ENCODE results near the gene PGF. TPM values are rescaled to one million over a fixed set of nuclear protein-coding genes. Genes with fewer than 3 reads are reported as not detected.

Gene PGF
- total RNA-seq, 3 donors from 2014 or later: 0.18 to 0.38 (median 0.18) TPM

DNA sequence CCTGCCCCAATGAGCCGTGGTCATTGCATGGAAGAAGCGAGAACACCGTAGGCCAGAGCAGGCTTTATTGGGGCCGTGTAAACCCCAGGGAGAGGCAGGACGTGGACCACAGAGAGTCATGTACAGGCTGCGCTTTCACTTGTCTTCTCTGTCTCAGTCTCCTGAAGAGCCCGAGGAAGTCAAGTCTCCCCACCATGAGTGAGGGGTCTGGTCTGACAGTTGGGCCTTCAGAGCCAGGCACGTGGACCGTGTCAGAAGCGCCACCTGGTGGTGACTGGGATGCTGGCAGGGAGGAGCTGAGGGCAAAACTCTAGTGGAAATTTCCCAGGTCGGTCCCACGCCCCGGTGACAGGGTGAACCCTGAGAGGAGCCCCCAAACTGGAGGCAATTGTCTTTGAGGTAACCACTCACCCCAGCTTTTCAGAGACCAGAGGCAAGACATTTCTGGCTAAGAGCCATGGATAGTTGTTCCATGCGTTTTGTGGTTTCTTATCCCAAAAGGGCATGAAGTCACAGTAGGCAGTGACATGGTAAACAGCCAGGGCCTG lies 49.7 kb downstream of the PGF start:
- DNase-seq (peak; percentile 83), ATAC-seq (peak; percentile 77 to 79)
- no peaks in the 10 kb centered on the region for H3K9me3 Mint-ChIP-seq
- H3K27me3 Mint-ChIP-seq (ENCODE audit: low read depth): no peaks in the 10 kb centered on the region
- H3K36me3 Mint-ChIP-seq (ENCODE audit: insufficient read depth): peaks cover 19% of the 10 kb centered on the region
- H3K4me3 Mint-ChIP-seq: no peak overlapping the region
- peaks cover 2% of the 10 kb centered on the region for H3K4me1 Mint-ChIP-seq (ENCODE audit: low read depth)

DNA sequence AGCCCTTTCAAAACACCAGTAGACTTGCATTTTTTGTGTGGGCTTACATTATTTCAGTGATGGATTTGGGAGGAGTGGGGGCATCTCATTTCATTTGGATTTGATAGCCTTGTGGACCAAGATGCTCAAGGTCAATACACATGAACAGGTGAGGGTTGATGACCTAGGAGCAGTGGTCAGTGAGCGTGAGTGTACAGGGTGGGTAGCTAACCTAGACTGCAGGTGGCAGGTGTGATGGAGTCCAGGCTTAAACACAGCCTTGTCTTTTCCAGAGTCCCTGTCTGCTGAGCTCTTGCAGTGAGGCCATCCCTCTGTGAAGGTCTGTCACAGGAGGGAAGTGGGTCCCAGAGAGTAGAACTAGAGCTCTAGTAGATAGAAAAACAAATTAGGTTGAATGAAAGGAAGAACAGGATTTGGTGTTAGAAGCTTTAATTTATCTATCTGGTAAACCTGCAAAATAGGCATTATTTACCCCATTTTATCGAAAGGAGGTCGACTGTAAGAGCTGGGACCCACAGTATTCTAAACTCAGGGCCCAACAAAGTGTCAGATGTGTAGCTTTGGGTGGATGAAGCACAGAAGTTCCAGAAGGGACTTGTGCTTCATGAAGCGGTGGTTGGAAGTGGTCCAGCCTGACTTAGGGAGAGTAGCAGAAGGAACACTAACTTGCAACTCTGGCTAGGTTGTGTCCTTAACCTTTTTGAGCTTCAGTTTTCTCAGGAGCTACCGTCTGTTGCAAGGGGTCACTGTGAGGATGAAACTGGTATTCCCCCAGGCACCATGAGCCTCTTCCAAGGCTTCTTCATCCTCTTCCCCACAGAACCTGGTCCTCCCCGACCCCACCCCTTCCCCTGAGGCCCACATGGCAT lies 50.5 kb downstream of the PGF start:
- ATAC-seq: no peak
- DNase-seq: no peak
- Mint-ChIP-seq H3K27me3 (ENCODE audit: low read depth) (no peaks in the 10 kb centered on the region), H3K4me1 (ENCODE audit: low read depth) (peaks cover 2% of the 10 kb centered on the region), H3K4me3 (no peak overlapping the region), H3K9me3 (no peaks in the 10 kb centered on the region), H3K36me3 (ENCODE audit: insufficient read depth) (peaks cover 24% of the 10 kb centered on the region)

DNA sequence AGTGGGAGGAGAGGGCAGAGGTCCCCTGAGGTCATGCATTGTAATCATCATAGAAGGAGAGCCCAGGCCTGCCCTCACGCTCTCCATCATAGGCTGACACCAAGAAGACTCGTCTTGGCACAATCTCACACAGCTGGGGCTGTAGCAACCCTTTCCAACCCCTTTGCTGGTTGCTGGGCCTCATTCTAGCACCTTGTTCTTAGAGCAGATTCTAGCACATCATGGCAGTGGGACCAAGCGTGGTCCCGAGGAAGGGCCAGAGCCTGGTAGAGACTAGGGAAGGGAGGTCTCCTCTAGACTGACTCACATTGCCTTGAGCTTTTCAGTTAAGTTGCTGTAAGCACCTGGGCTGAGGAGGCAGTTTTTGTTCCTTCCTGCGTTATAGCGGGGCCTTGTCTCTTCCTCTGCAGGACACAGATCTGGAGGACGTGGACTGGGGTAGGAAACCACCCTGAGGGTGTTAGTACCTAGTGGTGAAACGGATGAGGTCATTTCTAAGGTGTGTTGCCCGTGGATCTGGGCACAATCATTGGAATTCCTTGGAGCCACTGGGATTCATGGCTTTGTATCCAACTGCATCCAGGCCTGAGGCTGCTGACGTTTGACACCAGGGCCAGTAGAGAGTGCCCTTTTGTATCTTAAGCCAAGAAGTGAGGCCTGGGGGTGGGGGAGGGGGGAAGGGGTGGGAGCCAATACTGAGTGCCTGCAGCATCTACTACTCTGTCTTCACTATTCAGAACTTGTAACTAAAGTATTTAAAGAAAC lies 52.3 kb downstream of the PGF start:
- H3K27me3 Mint-ChIP-seq (ENCODE audit: low read depth): no peaks in the 10 kb centered on the region
- peaks cover 2% of the 10 kb centered on the region for H3K4me1 Mint-ChIP-seq (ENCODE audit: low read depth)
- DNase-seq: no peak
- no peak for ATAC-seq
- H3K36me3 Mint-ChIP-seq (ENCODE audit: insufficient read depth): peaks cover 41% of the 10 kb centered on the region
- H3K4me3 Mint-ChIP-seq: no peak overlapping the region
- H3K9me3 Mint-ChIP-seq: no peaks in the 10 kb centered on the region

DNA sequence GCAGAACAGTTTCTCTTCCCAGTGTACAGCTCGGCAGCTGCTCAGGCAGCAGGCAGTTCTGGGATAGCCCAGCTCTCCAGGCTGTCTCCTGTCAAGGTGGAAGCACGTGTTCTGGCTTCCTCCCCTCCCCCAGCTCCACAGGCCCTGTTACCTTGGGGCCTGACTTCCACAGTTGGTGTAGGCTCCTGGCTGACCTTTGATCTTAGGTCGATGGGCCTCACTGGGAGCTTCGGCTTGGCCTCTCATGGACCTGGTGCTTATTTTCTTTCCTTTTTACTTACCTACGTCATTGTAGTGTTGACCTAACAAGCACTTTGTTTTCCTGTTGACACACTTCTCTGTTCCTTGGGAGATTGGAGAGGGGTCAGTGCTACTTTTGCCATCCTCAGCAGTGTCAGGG lies 56.7 kb downstream of the PGF start:
- H3K36me3 Mint-ChIP-seq (ENCODE audit: insufficient read depth): peaks cover 54% of the 10 kb centered on the region
- H3K27me3 Mint-ChIP-seq (ENCODE audit: low read depth): no peaks in the 10 kb centered on the region
- no peak for ATAC-seq
- H3K9me3 Mint-ChIP-seq: no peaks in the 10 kb centered on the region
- DNase-seq: no peak
- peaks cover 2% of the 10 kb centered on the region for H3K4me1 Mint-ChIP-seq (ENCODE audit: low read depth)
- no peak overlapping the region for H3K4me3 Mint-ChIP-seq

DNA sequence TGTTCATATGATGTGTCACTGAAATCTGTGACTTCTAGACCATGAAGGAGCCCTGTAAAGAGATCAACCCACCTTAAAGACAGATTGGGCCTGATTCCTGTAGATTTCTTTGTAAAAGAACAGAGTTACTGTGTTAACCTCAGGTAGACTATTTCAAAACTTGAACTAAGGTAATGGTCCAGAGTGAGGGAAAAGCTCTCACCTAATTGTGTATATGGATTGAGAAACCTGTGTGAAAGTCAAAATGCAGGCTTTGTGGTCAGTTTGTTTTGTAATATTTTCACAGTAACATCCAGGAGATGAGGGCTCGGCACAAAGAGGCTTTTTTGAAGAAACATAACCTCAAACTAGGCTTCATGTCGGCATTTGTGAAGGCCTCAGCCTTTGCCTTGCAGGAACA lies 57.3 kb downstream of the PGF start:
- ATAC-seq (no peak), DNase-seq (no peak)
- H3K36me3 Mint-ChIP-seq (ENCODE audit: insufficient read depth): peaks cover 57% of the 10 kb centered on the region
- no peak overlapping the region for H3K4me3 Mint-ChIP-seq
- H3K9me3 Mint-ChIP-seq: no peaks in the 10 kb centered on the region
- H3K4me1 Mint-ChIP-seq (ENCODE audit: low read depth): peaks cover 2% of the 10 kb centered on the region
- no peaks in the 10 kb centered on the region for H3K27me3 Mint-ChIP-seq (ENCODE audit: low read depth)

DNA sequence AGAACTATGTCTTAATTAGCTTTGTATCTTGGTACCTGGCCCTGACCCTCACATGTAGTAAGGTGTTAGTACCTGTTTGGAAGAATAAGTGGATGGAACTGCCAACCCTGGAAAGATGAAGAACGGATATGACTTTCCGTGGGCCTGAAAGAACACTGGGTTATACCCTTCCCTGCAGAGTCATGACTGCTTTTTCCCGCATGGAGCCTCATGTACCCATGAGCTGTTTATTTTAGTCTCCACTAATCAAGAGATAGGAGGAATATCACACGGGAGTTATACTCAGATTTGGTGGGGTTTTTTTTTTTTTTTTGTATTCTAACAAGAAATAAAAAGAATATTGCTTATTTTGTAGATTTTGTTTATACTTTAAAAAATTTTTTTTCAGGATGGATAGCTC lies 57.8 kb downstream of the PGF start:
- Mint-ChIP-seq H3K27me3 (ENCODE audit: low read depth) (no peaks in the 10 kb centered on the region), H3K9me3 (no peaks in the 10 kb centered on the region), H3K4me1 (ENCODE audit: low read depth) (peaks cover 2% of the 10 kb centered on the region), H3K4me3 (no peak overlapping the region), H3K36me3 (ENCODE audit: insufficient read depth) (peaks cover 54% of the 10 kb centered on the region)
- DNase-seq (no peak), ATAC-seq (no peak)

DNA sequence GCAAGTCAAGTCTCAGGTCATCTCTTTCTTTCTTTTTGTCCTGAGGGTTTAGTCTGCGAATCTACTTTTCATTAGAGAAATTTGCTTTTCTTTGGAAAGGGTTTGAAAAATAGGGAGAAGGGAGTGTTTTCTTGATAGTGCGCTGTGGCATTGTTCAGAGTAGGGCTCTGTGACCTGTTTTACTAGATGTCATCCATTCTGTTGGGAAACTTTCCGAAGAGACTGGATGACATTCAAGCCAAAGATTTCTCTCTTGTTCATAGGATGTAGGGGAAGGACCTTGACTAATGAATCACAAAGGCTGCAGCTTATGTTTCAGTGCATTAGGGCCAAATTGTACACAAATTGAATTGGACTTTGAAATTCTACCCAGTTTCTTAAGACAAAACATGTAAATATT lies 59.0 kb downstream of the PGF start:
- H3K27me3 Mint-ChIP-seq (ENCODE audit: low read depth): no peaks in the 10 kb centered on the region
- no peak overlapping the region for H3K4me3 Mint-ChIP-seq
- ATAC-seq (no peak), DNase-seq (no peak)
- H3K4me1 Mint-ChIP-seq (ENCODE audit: low read depth): peaks cover 2% of the 10 kb centered on the region
- H3K9me3 Mint-ChIP-seq: no peaks in the 10 kb centered on the region
- peaks cover 58% of the 10 kb centered on the region for H3K36me3 Mint-ChIP-seq (ENCODE audit: insufficient read depth)

DNA sequence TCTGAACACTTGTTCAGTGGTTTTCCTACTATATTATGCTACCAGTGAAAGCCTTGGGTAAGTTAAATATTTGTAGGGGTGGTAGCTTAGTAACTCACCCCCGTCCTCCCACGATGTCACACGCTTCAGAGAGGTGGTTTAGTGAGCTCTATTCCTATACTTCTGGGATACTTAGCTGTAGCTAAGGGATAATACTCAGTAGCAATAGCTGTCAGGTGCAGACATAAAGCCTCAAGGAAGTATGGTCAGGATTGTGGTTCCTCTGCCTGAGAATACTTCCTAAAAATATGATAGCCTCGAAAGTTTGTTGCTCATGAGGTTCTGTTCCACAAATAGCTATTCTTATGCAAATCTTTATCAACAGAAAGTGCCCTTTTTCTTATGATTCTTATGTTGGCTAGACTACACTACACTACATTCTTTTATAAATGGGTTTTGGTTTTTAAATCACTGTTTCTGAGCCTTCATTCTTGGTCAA lies 61.7 kb downstream of the PGF start:
- H3K4me1 Mint-ChIP-seq (ENCODE audit: low read depth): peaks cover 4% of the 10 kb centered on the region
- no peaks in the 10 kb centered on the region for H3K27me3 Mint-ChIP-seq (ENCODE audit: low read depth)
- no peak for DNase-seq
- H3K9me3 Mint-ChIP-seq: no peaks in the 10 kb centered on the region
- no peak overlapping the region for H3K4me3 Mint-ChIP-seq
- H3K36me3 Mint-ChIP-seq (ENCODE audit: insufficient read depth): peaks cover 50% of the 10 kb centered on the region
- no peak for ATAC-seq

DNA sequence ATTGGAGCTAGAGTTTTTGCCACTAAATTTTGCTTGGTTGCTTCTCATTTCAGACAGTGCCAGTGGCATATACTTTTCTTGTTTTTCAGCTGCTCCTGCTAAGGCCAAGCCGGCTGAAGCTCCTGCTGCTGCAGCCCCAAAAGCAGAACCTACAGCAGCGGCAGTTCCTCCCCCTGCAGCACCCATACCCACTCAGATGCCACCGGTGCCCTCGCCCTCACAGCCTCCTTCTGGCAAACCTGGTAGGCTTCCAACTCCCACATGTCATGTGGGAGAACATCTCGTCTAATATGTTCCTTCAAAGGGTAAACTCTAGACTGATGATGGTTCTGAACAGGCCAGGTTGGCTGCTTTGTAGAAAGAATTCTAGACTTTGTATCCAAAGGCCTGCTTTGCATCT lies 62.7 kb downstream of the PGF start:
- peaks cover 43% of the 10 kb centered on the region for H3K36me3 Mint-ChIP-seq (ENCODE audit: insufficient read depth)
- H3K27me3 Mint-ChIP-seq (ENCODE audit: low read depth): no peaks in the 10 kb centered on the region
- DNase-seq: no peak
- H3K4me1 Mint-ChIP-seq (ENCODE audit: low read depth): peaks cover 12% of the 10 kb centered on the region
- no peak overlapping the region for H3K4me3 Mint-ChIP-seq
- H3K9me3 Mint-ChIP-seq: no peaks in the 10 kb centered on the region
- no peak for ATAC-seq

DNA sequence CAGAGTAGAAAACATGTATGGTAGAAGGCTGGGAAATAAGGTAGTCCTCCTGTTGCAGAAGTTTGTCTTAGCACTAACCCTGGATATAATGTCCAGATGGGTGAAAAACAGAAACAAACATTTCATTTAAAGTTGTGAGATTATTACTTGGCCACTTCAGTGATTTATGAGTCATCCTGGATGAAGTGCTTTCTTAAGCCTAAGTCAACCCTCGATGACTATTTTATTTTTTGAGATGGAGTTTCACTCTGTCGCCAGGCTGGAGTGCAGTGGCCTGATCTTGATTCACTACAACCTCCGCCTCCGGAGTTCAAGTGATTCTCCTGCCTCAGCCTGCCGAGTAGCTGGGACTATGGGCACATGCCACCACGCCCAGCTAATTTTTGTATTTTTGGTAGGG lies 63.5 kb downstream of the PGF start:
- no peak for ATAC-seq
- H3K9me3 Mint-ChIP-seq: no peaks in the 10 kb centered on the region
- H3K4me1 Mint-ChIP-seq (ENCODE audit: low read depth): peaks cover 14% of the 10 kb centered on the region
- no peaks in the 10 kb centered on the region for H3K27me3 Mint-ChIP-seq (ENCODE audit: low read depth)
- DNase-seq: no peak
- no peak overlapping the region for H3K4me3 Mint-ChIP-seq
- peaks cover 40% of the 10 kb centered on the region for H3K36me3 Mint-ChIP-seq (ENCODE audit: insufficient read depth)

Other genes with a start within 250 kb of the PGF start
- 10 to 100 TPM; 31.1 to 38.0 (median 32.5) TPM for gene AREL1, start 242.5 kb downstream of the PGF start, total RNA-seq
- 10 to 100 TPM; 87.9 to 93.6 (median 91.0) TPM for gene FCF1, start 242.5 kb downstream of the PGF start, total RNA-seq
- 10 to 100 TPM; 45.8 to 49.6 (median 47.4) TPM for gene YLPM1, start 192.3 kb downstream of the PGF start, total RNA-seq
- gene PROX2, start 79.5 kb downstream of the PGF start, total RNA-seq: under 1 TPM in 2 of 3 donors, not detected in 1; 0.13 to 0.35 TPM
- 100 to 1,000 TPM; 104 to 107 (median 106) TPM for gene DLST, start 73.7 kb downstream of the PGF start, total RNA-seq
- 10 to 100 TPM; 13.2 to 20.7 (median 17.3) TPM for gene RPS6KL1, start 32.3 kb downstream of the PGF start, total RNA-seq
- gene EIF2B2, start 47.3 kb upstream of the PGF start, total RNA-seq: 10 to 100 TPM; 61.2 to 69.4 (median 66.0) TPM
- gene MLH3, start 95.9 kb upstream of the PGF start, total RNA-seq: 10 to 100 TPM; 11.0 to 14.7 (median 11.7) TPM
- 10 to 100 TPM; 16.0 to 17.3 (median 16.8) TPM for gene ACYP1, start 108.4 kb upstream of the PGF start, total RNA-seq
- gene ZC2HC1C, start 114.0 kb upstream of the PGF start, total RNA-seq: under 1 TPM; 0.45 to 0.84 (median 0.78) TPM
- 10 to 100 TPM; 48.5 to 51.2 (median 50.4) TPM for gene NEK9, start 171.5 kb upstream of the PGF start, total RNA-seq
- gene TMED10, start 221.0 kb upstream of the PGF start, total RNA-seq: 100 to 1,000 TPM; 184 to 196 (median 195) TPM